A673 (cell line): ENCODE data around the gene GSTT4. TPM values are rescaled to one million over a fixed set of nuclear protein-coding genes. Genes with fewer than 3 reads are reported as not detected.

Experiments
- BruUV-seq: library from RNA; stranded (reverse); fragments of 400-500 nt; replicated peaks from 2 replicates; lab custom pipeline; 2021; lab: Mats Ljungman, UMichigan
- CTCF ChIA-PET: fragments of 300-600 bp; sonication (Branson Sonifier 250); formaldehyde crosslinking; loops from one replicate; lab custom pipeline; 2022; ENCODE audit warnings: antibody characterized with exemption; lab: Charles Lee
- POLR2A ChIA-PET: fragments of 300-600 bp; sonication (Branson Sonifier 250); formaldehyde crosslinking; loops from one replicate; lab custom pipeline; 2022; ENCODE audit warnings: antibody characterized with exemption; ENCODE audit not compliant: low non-redundant PET; lab: Charles Lee
- DNase-seq: peaks from one replicate; pipeline ENCODE4 v3.0.0-alpha.2; 2015; ENCODE audit warnings: low spot score
- H3K27ac ChIP-seq: fragments of 200-600 bp; sonication (generic); 2 replicates; pipeline ENCODE4 v1.5.1; 2016; ENCODE audit warnings: mixed run types, low read depth, mild to moderate bottlenecking, mixed read lengths, antibody characterized with exemption, low read length; ENCODE audit not compliant: poor library complexity, severe bottlenecking
- H3K27me3 ChIP-seq: fragments of 200-600 bp; sonication (generic); replicated peaks from 2 replicates; pipeline ENCODE4 v1.6.1; 2017; ENCODE audit warnings: mixed run types, low read depth, mild to moderate bottlenecking, mixed read lengths, antibody characterized with exemption, low read length; ENCODE audit not compliant: insufficient read depth, poor library complexity
- H3K36me3 ChIP-seq: fragments of 200-600 bp; sonication (generic); 2 replicates; pipeline ENCODE4 v1.6.1; 2016; ENCODE audit warnings: mixed run types, mild to moderate bottlenecking, mixed read lengths, antibody characterized with exemption, low read length; ENCODE audit not compliant: insufficient read depth, poor library complexity, severe bottlenecking
- H3K4me1 ChIP-seq: fragments of 200-600 bp; sonication (generic); 2 replicates; pipeline ENCODE4 v1.6.1; 2017; ENCODE audit warnings: mixed run types, mild to moderate bottlenecking, mixed read lengths, antibody characterized with exemption, low read length; ENCODE audit not compliant: insufficient read depth, poor library complexity, severe bottlenecking
- H3K4me3 ChIP-seq: fragments of 200-600 bp; sonication (generic); 2 replicates; pipeline ENCODE4 v1.5.1; 2016; ENCODE audit warnings: low read depth, mixed run types, mild to moderate bottlenecking, mixed read lengths, low read length; ENCODE audit not compliant: poor library complexity, severe bottlenecking
- H3K9me3 ChIP-seq: fragments of 200-600 bp; sonication (generic); 2 replicates; pipeline ENCODE4 v1.6.1; 2016; ENCODE audit warnings: mixed run types, low read depth, mild to moderate bottlenecking, mixed read lengths, antibody characterized with exemption, low read length; ENCODE audit not compliant: poor library complexity, severe bottlenecking
- CTCF ChIP-seq: fragments of 300-800, 200-600 bp; sonication (generic); conservative IDR thresholded peaks from 2 replicates; pipeline ENCODE4 v1.5.1; 2017; ENCODE audit warnings: low read depth, mild to moderate bottlenecking, antibody characterized with exemption, low read length, moderate library complexity, mixed read lengths
- EZH2 ChIP-seq: fragments of 200-600 bp; sonication (generic); IDR thresholded peaks from 2 replicates; pipeline ENCODE4 v1.6.1; 2017; ENCODE audit warnings: borderline replicate concordance, low read depth, mild to moderate bottlenecking, mixed read lengths, antibody characterized with exemption, low read length; ENCODE audit not compliant: poor library complexity, severe bottlenecking
- intact Hi-C: fragments of 100-400 bp; cut with micrococcal nuclease; formaldehyde crosslinking; loops from one replicate; pipeline ENCODE4 v1.10.0; 2022; ENCODE audit not compliant: unreplicated experiment
- total RNA-seq: library from RNA; stranded (reverse); gene quantifications from 2 replicates; pipeline ENCODE4 v1.2.3, GENCODE V29; 2021

GSTT4 gene
- total RNA-seq, 1 experiment from 2014 or later = not detected

GRCh38 chr22:24040946-24041345, 35.7 kb upstream of the GSTT4 start:
- DNase-seq = no peak
- H3K27me3 ChIP-seq = no peaks in the 10 kb centered on the region
- CTCF ChIA-PET = no interaction called here
- no peaks in the 10 kb centered on the region for H3K4me1 ChIP-seq
- no TSS peak for BruUV-seq
- TF ChIP-seq EZH2 (no peak), CTCF (no peak)
- POLR2A ChIA-PET = no interaction called here
- H3K27ac ChIP-seq = no peak overlapping the region
- intact Hi-C loops = no loop called here
- no peak overlapping the region for H3K4me3 ChIP-seq
- peaks cover 57% of the 10 kb centered on the region for H3K36me3 ChIP-seq
- no peaks in the 10 kb centered on the region for H3K9me3 ChIP-seq

- BruUV-seq = no TSS peak
- TF ChIP-seq CTCF = no peak
- no peak for TF ChIP-seq EZH2
- ChIA-PET POLR2A (no interaction called here), CTCF (no interaction called here)
- no peaks in the 10 kb centered on the region for H3K4me1 ChIP-seq
- H3K36me3 ChIP-seq = peaks cover 57% of the 10 kb centered on the region
- H3K27ac ChIP-seq = no peak overlapping the region
- H3K4me3 ChIP-seq = no peak overlapping the region
- intact Hi-C loops = no loop called here
- DNase-seq = no peak
- no peaks in the 10 kb centered on the region for H3K9me3 ChIP-seq
- no peaks in the 10 kb centered on the region for H3K27me3 ChIP-seq
Measured at GRCh38 chr22:24039046-24039445, 33.8 kb upstream of the GSTT4 start.

- Histone ChIP-seq H3K27ac (no peak overlapping the region), H3K9me3 (no peaks in the 10 kb centered on the region), H3K36me3 (peaks cover 51% of the 10 kb centered on the region), H3K27me3 (no peaks in the 10 kb centered on the region), H3K4me1 (no peaks in the 10 kb centered on the region), H3K4me3 (no peak overlapping the region)
- TF ChIP-seq CTCF (no peak), EZH2 (no peak)
- BruUV-seq = no TSS peak
- no peak for DNase-seq
- CTCF ChIA-PET = no interaction called here
- POLR2A ChIA-PET = interaction anchor here (0.6 kb wide), 1 partner anchor 153 kb away, joined by 3 read pairs; no protein-coding TSS in a partner anchor
- intact Hi-C loops = no loop called here
Measured at GRCh38 chr22:24037851-24038765, 32.9 kb upstream of the GSTT4 start.
